CD4-positive, alpha-beta T cell treated with Interferon gamma for 1 hour (primary cell): ENCODE measurements around the gene CUX1.
"Not testable (repeated sequence)": the region's sequence is repeated elsewhere in the genome, so short reads cannot be mapped to it uniquely, and the experiment has no call there.

ENCODE experiments used
- DNase-seq: peaks from one replicate; pipeline ENCODE4 v3.0.0-alpha.2; 2020

Gene CUX1

DNA sequence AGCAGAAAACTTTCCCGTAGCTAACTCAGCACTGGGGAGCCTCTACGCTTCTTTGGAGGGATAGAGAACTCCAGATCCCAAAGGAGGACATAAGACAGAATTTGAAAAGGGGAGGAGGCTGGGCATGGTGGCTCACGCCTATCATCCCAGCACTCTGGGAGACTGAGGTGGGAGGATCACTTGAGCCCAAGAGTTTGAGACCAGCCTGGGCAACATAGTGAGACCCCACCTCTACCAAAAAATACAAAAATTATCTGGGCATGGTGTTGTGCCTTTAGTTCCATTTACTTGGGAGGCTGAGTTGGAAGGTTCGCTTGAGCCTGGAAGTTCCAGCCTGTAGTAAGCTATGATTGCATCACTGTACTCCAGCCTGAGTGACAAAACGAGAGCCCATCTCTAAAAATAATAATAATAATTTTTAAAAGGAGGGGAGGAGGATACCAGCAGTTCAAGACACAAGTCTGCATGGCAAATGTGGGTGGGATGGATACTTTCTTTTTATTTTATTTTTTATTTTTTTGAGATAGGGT, 303.3 kb downstream of the CUX1 start:
- no peak for DNase-seq

DNA sequence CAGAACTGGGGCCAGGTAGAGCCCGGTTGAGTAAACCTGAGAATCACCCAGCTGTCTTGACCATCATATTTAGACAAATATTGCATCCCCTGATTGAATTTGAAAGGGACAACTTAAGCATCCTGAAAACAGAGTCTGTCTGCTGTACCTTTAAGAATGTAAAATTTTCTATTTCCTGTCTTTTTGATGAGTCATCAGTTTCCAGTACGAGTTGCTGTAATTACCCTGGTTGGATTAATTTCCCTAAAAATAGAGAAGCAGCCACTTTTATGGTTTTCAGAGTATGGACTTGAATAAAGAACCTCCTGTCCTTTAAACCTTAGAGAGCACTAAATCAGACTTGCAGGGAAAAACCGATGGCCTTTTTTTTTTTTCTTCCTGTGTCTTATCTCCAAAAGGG, 304.6 kb downstream of the CUX1 start:
- DNase-seq = no peak

- DNase-seq = no peak
Measured at GRCh38 chr7:102125127-102125596, 307.7 kb downstream of the CUX1 start.

DNA sequence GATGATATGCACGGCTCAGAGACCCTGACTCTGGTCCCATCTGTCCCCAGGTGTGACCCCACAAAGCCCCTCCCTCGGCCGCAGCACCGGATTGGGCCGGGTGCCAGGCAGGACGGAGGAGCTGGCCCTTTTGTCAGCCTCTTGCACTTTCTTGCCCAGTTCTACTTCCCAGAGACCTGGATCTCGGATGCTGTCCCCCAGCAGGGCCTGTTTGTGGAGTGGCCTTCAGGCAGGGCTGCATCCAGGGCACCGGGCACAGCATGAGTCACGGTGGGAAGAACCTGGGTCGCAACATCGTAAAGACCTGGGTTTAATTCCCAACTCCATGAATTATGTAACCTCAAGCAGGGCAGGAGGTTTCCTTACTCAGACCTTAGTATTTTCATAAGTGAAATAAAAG, 310.9 kb downstream of the CUX1 start:
- no peak for DNase-seq

DNA sequence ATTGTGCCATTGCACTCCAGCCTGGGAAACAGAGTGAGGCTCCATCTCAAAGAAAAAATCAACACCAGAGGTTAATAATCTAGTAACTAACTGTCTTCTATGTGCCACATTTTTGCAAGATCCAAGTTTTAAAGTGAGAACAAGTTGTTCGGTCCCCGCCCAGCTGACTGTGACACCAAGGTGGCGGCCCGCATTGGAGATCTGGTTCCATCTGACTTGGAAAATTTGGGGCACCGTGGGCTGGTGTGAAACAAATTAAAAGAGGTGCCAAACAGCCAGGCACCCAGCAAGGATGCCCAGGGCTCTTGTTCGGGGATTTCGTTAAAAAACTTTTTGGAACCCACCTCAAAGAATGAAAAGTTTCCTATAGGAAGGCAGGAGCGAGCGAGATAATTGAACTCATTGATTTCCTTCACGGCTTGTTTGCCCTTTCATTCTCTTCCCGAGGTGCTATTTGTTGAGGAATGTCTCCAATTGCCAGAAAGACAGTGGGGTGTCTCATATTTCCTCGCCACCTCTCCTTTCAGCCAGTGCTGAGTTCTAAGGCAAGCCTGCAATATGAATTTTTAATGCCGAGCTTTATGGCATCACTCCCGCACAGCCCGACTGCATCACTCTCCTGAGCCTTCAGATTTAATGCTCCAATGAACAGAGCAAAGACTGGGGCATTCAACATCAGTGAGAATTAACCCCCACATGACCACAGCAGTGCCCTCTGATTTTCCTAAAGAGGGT, 312.4 kb downstream of the CUX1 start:
- DNase-seq = no peak

- DNase-seq = peak; percentile 29
Measured at GRCh38 chr7:102132209-102132752, 314.9 kb downstream of the CUX1 start.

DNA sequence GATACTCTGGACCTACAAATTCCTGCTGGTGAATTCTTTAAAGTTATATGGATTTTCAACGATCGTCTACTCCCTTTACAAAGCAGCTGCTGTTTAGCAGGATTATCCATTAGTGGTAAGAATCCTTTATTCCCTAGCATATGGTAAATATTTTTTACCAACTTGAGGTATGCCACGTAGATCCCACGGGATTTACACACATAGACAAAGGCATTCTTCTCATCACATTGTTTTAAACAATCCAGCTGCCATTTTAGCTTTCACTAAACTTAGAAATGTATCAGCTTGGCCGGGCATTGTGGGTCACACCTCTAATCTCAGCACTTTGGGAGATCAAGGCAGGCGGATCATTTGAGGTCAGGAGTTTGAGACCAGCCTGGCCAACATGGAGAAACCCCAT, 321.2 kb downstream of the CUX1 start:
- DNase-seq = no peak

GRCh38 chr7:102140952-102141370, 323.5 kb downstream of the CUX1 start:
- peak; percentile 45 for DNase-seq

- not testable (repeated sequence) for DNase-seq
Measured at GRCh38 chr7:102142433-102142832, 325.0 kb downstream of the CUX1 start.

- DNase-seq = no peak
Measured at GRCh38 chr7:102146122-102146521, 328.7 kb downstream of the CUX1 start.

GRCh38 chr7:102147008-102147407, 329.6 kb downstream of the CUX1 start:
- DNase-seq = no peak

- DNase-seq = no peak
Measured at GRCh38 chr7:102148799-102149198, 331.4 kb downstream of the CUX1 start.

- no peak for DNase-seq
Measured at GRCh38 chr7:102149416-102149815, 332.0 kb downstream of the CUX1 start.

DNA sequence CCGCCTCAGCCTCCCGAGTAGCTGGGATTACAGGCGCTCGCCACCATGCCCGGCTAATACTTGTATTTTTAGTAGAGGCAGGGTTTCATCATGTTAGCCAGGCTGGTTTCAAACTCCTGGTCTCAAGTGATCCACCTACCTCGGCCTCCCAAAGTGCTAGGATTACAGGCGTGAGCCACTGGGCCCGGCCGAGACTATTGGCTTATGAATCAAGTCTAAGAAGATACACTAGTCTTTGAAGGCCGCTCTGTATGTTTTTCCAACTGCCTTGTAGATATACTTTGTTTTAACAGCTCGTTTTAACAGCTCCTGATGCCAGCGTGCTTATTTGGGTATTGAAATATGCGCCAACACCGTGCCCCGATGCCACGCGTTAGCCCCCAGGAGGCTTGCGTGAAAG, 332.8 kb downstream of the CUX1 start:
- DNase-seq = no peak

DNA sequence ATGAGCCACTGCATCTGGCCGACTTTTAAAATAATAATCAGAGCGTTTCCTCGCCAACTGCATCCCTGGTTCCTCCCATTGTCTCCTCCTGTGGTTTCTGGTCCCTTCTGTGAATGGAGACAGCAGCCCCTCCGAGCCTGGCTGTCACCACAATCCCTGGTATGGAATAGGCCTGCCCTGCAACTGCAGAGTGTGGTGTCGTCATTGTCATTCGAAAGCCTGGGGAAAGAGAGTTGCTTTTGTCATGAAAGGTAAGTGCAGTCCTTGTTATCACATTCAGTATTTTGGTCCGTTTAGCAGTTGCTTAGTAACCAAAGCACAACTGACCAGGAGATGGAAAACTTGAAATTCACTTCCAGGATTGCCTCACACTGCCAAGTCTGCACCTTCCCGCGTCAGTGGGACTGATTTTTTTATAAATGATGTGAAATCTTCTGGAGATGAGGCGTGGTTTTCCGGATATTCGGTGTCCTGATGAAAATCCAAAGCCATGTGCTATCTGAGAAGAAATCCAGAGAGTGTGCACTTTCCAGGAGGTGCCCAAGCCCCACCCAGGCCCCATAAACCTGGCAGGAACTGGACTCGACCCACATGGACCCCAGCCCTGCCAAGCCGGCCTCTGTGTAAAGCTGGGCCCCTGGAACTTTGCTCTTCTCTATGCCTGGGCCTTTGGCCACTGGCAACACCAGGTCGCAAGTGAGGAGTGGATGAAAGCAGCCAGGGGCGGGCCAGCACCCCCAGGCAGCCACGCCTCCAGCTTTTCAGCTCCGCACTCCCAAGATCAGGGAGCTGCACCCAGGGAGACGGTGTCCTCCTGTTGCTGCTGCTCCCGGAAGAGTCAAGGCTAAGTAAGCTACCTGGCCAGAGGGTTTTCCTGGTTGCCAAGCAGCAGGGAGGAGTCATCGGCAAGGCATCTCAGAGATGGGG, 335.5 kb downstream of the CUX1 start:
- DNase-seq = no peak

DNA sequence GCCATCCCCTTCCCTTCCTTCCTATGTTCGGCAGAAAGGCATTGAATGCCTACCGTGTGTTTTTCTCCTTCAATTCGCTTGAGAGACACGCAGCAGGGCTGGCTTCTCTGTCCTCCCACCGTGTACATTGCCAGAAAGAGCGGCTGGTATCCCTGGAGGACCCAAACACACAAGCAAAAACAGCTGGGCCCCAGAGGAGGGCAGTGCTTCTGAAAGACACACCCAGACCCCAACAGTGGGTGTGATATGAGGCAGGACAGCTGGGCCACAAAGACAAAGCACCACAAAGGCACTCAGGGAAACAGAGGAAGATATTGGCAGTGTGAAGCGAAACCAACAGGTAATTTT, 336.1 kb downstream of the CUX1 start:
- no peak for DNase-seq

GRCh38 chr7:102154425-102154824, 337.0 kb downstream of the CUX1 start:
- no peak for DNase-seq

DNA sequence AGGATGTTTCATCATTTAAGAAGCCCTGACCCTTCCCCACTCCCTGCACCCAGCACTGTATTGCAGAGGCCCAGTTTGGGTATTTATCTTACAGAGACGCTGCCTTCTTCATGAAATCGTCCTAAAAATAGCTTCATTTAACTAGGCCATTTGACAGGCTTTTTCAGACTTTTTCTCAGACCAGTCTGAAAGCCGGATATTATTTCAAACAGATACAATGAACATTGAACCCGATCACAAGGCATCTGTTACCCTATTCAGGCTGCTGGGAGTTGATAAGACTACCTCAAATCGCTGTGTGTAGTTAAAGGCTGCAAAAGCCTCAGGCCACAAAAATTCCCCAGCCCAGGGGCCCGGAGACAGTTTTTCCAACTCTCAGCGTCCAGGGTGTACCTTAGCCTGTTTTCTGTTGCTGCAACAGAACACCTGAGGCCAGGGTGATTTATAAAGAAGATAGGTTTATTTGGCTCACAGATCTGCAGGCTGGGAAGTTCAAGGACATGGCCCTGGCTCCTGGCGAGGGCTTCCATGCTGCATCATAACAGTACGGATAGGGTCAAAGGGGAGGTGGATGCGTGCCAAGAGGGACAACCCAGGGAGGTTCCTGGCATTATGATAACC, 338.5 kb downstream of the CUX1 start:
- no peak for DNase-seq

GRCh38 chr7:102156867-102157266, 339.4 kb downstream of the CUX1 start:
- DNase-seq = no peak

- DNase-seq = no peak
Measured at GRCh38 chr7:102165136-102165535, 347.7 kb downstream of the CUX1 start.

DNA sequence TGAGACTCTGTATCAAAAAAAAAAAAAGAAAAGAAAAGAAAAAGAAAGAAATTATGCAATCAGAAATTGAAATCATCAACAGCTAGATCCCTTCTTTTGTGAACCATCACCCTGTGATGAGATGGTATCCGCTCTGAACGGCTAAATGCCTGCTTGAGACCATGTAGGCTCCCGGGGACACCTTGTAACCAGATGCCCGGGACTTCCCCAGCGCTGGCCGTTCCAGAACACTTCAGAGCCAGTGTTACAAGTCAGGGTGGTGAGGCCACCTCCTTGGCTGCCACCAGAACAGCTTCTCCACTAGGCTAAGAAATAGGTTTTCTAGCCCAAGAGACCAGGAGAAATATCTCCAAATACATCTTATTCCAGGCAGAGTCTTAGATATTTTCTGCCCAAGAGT, 349.8 kb downstream of the CUX1 start:
- no peak for DNase-seq

- DNase-seq = no peak
Measured at GRCh38 chr7:102169651-102170392, 352.4 kb downstream of the CUX1 start.
